SW 1271 (cell line): ENCODE data around the gene MET.
A peak's percentile ranks its signal among the peaks of the same experiment; 100 is the strongest.
"Not testable (repeated sequence)": the region's sequence is repeated elsewhere in the genome, so short reads cannot be mapped to it uniquely, and the experiment has no call there.

Experiments
- DNase-seq, 2 experiments: peaks; one replicate each; lab custom pipeline; 2025; lab: John Stamatoyannopoulos, UW

The MET gene

DNA sequence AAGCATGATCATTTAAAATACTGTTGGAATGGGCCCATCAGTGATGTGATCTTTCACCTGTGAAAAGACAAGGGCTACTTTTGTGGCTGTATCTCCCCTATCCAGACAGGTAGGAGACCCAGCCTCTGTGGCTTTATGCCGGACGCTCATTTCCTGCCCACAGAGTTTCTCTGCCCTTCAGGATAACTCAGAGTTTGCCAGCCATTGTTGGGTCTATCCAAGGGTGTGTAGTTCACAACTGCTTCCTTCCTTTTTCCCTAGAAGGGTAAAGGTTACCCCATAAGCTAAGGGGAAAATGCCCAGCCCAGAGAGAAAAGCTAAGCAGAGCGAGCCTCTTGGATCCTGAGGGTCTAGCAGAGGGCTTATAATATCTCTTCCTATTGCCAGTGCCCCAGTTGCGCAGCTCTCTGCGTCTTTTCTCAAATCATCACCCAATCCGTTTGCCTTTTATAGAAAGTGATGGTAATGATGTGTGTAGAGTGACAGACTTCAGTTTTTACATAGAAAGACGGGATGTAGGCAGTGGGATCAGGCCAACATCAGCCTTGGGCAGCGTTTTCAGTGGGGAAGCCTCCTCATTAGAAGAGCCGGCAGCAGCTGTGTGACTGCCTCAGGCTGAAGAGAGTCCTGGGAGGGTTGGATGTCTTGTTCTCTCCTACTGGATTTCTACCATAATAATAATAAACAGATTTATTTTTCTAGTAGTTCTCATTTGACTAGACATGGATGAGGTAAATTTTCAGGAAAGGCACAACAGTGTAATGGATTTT, 80.5 kb downstream of the MET start:
- no peak for DNase-seq

DNA sequence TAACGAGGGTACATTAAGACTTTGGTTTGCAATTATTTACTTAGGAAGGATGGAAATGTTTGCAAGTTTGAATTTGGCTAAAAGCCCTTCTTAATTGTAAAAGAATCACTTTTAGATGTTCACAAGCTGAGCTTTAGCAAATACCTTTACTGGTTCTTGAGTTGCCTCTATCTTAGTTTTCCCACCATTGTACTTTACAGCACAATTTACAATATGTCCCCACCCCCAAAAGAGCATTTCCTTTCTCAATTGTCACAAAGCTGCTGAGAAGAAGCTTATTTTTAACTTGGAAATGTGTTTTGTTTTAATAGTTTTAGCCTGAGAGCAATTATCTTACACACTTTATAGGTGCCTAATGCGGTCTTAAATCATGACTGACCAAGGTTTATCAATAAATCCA, 81.1 kb downstream of the MET start:
- no peak for DNase-seq

DNA sequence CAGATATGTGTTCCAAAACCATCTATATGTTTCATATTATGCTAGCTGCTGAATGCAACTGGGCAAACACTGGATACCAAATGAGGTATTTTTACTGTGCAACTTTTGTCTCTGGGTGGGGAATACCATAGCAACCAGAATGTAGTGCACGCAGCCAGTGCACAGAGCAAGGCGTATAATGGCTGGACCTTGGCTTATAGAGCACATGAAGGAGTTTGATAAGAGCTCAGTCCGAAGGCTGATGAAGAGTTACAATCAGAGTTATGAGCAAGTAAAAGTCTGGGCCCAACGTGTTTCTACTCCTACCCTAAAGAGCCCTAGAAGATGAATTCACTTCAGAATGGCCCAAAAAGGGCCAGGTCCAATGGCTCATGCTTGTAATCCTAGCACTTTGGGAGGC, 82.2 kb downstream of the MET start:
- no peak for DNase-seq

DNA sequence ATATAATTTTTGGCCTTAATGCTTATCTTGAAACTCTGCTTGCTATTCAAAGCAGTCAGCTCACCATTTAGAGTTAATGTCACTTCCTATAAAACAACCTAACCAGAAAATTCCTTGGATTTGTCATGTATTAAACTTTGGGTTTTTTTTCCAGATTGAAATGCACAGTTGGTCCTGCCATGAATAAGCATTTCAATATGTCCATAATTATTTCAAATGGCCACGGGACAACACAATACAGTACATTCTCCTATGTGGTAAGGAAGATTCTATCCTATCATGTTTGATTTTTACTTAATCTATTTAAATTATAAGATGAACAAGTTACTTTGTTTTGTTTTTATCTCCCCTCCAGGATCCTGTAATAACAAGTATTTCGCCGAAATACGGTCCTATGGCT, 85.3 kb downstream of the MET start:
- no peak for DNase-seq

DNA sequence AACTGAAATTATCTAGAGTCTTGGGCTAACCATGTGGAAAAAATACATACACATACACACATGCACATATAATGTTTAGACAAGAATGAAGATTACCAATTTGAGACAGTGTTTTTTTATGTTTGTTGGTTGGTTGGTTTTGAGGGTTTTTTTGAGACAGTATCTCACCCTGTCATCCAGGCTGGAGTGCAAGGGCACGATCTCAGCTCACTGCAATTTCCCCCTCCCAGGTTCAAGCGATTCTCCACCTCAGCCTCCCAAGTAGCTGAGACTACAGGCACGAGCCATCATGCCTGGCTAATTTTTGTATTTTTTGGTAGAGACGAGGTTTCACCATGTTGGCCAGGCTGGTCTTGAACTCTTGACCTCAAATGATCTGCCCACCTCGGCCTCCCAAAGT, 87.6 kb downstream of the MET start:
- not testable (repeated sequence) for DNase-seq

DNA sequence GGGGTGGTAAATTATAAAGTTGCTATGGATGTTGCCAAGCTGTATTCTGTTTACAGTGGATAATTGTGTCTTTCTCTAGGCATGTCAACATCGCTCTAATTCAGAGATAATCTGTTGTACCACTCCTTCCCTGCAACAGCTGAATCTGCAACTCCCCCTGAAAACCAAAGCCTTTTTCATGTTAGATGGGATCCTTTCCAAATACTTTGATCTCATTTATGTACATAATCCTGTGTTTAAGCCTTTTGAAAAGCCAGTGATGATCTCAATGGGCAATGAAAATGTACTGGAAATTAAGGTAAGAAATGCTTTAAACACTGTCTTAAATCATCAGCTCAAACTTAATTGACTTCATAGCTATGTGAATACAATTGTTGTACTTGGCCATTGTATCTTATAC, 91.0 kb downstream of the MET start:
- DNase-seq: no peak

DNA sequence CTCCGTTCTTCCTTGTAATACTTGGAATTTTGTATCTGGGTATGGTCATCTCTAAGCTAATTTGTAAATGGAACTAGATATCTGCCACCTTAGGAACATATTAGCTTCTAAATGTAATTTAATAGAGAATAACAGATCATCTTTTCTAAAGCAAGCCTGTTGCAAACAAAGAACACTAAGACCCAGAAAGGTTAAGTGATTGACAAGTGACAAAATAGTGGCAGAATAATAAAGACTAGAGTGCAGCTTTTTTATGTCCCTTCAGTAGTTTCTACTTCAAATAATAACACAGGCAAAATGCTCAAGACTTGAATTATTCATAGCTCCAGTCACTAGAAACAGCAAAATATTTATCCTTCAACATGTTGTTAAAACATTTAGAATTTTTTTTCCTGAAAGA, 91.7 kb downstream of the MET start:
- DNase-seq: no peak

DNA sequence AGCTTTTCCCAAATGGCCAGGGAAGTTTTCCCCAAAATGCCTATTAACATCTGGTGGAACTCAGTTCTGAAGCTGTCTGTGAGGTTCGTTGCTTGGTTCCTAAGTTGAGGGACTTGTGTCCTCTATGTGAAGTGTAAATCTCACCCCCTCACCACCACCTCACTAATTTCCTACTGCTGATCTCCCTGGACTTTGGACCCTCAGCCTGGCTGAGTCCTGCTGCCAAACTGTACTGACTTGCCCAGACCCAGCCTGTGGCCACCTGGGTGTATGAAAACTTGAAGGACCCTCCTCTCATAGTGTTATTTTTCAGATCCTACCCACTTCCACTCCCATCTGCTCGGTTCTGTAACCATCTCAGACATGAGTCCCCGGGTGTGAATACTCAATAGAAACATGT, 94.9 kb downstream of the MET start:
- DNase-seq: no peak

DNA sequence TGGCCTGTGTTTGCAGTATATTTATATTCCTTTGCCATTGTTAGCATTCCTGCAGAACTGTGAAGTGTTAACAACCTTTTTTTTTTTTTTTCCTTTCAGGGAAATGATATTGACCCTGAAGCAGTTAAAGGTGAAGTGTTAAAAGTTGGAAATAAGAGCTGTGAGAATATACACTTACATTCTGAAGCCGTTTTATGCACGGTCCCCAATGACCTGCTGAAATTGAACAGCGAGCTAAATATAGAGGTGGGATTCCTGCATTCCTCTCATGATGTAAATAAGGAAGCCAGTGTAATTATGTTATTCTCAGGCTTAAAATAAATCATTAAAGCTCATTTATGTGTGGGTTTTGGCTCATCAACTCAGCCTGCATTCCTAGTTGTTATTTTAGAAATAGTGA, 97.5 kb downstream of the MET start:
- no peak for DNase-seq

DNA sequence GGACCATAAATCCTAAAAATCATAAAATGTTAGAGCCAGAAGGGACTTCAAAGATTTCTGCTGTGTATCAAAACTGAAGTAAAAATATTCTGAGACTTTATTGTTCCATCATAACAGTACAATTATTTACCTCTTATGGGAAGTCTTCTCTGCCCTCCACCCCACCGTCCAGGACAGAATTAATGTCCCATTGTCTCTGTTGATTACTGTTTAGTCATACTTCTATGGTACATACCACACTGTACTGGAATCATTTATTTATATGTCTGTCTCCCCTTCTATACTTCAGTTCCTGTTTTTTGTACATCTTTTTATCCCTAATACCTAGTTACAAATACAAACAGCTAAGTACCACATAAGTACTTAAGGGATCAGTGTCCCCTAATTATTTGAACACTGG, 98.9 kb downstream of the MET start:
- no peak for DNase-seq

DNA sequence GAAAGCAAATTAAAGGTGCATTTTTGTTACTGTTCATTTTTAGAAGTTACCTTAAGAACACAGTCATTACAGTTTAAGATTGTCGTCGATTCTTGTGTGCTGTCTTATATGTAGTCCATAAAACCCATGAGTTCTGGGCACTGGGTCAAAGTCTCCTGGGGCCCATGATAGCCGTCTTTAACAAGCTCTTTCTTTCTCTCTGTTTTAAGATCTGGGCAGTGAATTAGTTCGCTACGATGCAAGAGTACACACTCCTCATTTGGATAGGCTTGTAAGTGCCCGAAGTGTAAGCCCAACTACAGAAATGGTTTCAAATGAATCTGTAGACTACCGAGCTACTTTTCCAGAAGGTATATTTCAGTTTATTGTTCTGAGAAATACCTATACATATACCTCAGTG, 99.6 kb downstream of the MET start:
- DNase-seq: no peak

DNA sequence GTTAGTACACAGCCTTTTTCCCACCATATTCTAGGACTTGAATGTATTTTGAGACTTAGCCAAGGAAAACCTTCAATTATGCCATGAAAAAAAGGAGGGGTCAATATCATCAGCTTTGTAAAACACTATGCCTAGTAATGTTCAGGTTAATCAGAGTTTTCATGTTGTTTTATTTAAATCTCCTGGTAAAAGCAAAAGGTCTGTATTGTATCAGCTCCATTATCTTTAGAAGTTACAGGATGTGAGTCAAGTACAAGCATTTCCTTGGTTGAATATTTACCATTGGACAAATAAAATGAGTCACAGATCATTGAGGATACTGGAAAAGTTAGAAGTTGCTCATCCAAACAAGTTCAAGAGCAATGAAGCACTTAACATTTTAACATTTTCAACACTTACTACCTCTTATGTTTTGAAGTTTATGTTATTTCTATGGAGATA, 100.4 kb downstream of the MET start:
- peak; percentile 50 to 87 for DNase-seq

DNA sequence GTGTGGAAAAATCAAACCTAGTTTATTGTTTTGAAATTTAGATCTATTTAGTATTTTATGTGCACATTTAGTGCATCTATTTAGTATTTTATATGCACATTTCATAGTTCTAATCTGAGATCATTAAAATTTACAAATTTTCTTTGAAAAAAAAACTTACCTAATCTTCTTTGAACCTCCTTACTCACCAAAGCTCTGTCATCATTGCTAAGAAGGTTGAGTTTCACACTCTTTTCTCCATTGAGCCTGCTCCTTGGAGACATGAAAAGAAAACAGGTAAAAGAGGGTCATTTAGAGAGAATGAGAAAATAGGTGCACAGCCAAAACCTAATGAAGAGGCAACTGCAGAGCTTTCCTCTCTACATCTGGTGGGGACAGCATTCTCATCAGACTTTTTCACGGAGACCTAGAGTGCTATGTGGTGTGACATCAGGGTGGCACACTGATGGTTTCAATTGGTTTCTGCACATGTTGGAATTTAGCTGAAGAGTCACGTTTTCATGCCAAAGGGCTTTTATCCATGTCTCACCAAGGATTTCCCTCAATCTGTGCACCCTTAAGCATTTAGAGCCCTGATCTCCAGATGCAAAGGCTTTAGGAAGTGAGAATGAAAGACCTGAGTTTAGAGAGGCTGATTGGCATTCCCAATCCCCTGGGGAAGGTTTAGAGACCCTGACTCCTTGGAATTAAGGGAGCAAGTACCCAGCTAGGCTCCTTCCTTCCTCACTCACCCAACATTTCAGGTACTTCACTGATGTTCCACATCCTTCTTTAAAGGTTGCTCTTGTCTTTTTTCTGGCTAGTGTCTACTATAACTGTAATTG, 101.1 kb downstream of the MET start:
- DNase-seq: no peak

DNA sequence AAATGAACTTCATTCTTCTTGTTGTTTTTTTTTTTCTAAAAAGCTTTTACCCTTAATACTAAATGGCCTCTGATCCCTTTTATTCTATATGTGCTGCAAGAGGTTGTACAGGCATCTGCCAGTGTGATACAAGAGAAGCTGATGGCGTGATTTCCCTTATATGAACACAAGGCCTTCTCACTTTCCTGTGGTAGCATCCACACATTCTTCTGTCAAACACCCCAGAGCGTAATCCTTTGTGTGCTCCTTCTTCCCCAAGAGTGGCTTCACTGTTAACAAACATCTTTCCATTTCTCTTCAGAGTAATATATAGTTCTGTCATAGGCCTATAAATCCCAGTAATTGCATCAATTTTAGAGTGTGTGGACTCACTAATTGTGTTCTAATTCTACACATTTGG, 104.0 kb downstream of the MET start:
- no peak for DNase-seq

DNA sequence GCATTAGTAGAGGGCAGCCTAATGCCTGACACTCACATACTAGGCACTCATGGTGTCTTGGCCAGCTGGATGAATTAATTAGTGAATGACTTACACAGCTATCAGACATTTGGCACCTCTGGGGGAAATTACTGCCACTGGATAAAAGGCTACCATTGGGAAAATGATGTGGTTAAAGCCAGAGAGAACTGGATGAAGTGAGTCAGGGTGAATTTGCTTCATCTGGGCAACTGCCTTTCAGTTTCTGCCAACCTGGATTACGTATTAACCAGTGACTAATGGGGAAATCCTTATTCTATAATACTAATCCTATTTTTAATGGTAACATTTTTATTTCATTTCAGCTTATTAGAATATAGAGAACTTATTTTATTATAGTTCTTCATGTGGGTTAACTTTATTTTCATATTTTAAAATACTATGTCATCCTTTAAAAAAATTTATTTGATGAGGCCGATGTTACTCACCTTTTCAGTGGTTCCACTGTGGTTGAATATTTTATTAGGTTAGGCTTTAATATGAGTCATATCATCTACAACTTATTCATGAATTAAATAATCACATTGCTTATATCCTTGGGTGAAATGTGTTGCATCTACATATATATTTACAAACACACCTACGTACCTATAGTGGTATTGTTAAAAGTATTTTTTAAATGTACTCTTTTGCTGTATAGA, 104.8 kb downstream of the MET start:
- peak in 1 of 2 experiments; percentile 37 for DNase-seq

DNA sequence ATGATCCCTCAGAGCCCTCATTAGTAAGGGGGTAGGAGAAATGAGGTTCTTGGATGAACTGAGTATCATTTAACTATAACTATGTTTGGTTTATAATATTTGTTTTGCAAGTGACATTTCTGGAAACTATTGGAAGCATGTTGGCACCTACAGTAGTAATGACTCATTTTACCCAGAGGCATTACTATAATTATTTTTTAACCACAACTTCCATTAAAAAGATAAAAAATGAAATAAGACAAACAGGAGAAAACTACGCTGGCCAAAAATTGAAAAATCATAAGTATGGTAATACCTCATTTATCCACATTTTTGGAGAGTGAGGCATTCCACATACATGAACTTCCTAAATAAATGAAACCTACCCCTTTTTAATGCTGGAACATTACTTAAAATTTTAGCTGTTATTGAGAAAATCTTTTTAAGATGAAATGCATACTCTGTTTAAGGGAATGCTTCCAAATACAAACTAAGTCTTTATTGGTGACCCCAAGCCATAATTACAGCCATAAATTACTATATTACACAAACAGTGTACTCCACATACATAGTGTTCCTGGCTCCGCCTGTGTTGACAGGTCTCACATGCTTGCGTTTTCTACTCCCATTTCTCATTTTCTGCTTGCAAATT, 105.8 kb downstream of the MET start:
- DNase-seq: peak in 1 of 2 experiments; percentile 40

DNA sequence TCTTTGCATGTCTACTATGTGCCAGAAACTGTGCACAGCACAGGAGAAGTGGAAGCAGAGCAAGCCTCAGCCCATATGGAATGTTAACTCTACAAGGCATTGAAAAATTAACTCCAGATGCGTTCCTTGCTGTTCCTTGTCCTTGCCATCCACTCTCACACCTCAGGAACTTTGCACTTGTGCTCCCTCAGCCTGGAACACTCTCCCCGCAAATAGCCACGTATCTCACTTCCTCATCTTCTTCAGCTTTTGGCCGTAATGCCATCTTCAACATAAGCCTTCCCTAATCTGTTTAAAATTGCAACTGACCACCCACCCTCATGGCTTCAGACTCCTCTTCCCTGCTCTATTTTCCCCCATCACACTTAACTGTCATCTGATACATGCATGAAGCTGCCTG, 107.2 kb downstream of the MET start:
- no peak for DNase-seq

DNA sequence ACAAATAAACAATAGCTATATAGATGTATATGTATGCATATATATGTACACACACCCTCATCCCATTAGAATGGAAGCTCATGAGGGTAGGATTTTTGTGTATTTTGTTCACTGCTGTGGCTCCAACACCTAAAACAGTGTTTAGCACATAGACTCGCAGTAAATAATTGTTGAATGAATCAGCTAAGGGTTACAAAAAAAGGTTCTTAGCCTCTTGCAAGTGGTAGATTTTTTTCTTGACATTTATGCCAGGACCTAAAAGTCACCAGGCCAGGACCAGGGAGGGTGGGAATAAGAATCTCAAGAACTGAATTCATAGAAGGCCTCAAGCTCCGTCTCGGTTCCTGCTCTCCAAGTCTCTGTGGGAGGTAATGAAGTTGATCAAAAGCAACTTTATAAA, 107.9 kb downstream of the MET start:
- DNase-seq: no peak

DNA sequence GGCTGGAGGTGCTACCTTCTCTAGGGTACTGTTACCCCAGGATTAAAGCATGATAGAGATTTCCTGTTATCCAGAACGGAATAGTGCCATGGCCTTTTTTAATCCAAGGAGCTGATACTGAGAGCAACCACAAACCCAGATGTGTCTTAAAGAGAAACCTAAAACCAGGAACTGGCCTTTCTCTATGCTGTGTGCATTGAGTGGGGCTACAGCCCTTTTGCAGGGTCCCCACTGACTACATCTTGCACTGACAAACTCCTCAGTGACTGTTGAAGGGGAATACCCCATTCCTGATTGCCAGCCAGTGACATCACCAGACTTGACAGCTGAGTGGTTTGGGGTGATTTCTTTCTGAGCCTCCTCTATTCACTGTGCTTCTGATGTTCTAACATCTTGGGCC, 108.5 kb downstream of the MET start:
- no peak for DNase-seq

DNA sequence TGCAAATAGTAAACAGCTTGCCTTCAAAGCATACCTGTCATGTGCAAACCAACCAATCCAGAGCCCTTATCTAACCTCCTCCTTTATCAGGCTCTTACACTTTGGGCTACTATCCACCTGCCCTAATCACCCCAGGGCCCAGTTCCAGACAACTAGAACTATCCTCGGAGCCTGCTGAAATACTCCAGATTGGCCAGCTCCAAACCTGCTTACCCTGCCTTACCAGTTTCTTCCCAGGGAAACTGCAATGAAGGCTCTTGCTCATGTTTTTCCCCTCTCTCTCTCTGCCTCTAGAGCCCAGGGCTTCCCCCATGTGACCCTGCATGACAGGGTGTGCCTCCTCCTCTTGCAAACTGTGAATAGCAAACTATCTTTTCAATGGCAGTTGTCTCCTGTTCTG, 109.0 kb downstream of the MET start:
- DNase-seq: no peak

DNA sequence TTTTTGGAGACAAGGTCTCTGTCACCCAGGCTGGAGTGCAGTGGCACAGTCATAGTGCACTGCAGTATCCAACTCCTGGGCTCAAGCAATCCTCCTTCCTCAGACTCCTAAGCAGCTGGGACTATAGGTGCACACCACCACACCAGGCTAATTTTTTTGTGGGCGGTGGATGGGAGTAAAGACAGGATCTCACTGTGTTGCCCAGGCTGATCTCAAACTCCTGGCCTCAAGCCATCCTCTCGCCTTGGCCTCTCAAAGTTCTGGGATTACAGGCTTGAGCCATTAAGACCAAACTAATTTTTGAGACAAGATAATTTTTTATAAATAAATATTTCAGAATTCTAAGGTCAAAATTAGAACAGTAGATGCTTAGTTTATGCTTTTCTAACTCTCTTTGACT, 109.6 kb downstream of the MET start:
- no peak for DNase-seq

DNA sequence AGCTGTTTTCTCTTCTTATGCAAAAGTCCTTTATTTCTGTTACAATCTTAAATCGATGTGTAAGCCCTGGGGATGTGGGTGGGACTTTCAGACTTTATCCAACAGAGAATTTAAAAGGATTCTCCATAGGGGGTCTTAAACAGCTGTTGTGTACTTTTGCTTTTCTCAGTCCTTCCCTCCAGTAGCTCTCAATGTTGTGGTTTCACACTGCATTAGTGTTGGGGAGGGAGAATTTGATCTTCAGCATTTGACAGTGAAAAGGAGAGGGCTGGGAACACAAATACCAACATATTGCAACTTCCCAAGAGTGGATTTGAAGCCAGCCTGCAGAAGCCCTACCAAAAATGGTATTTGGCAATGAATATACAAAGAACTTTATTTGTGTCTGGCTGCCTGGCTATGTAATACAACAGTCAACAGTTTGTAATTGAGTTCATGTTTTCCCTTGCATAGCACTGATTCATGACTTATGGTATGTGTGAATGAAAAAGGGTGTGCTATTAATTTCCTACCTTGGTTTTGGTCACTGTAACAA, 110.2 kb downstream of the MET start:
- DNase-seq: no peak
